A673 (cell line): ENCODE measurements around the gene ADAM23. TPM values are rescaled to one million over a fixed set of nuclear protein-coding genes. Genes with fewer than 3 reads are reported as not detected.
A peak's percentile ranks its signal among the peaks of the same experiment; 100 is the strongest.
"Not testable (repeated sequence)": the region's sequence is repeated elsewhere in the genome, so short reads cannot be mapped to it uniquely, and the experiment has no call there.

ENCODE experiments used
- Bru-seq: library from RNA; stranded (reverse); fragments of 400-500 nt; gene quantifications from one replicate; lab custom pipeline; 2021; lab: Mats Ljungman, UMichigan
- BruChase-seq, 2 experiments: library from RNA; stranded (reverse); fragments of 400-500 nt; gene quantifications; one replicate each; lab custom pipeline; 2021; lab: Mats Ljungman, UMichigan
- BruUV-seq: library from RNA; stranded (reverse); fragments of 400-500 nt; replicated peaks from 2 replicates; lab custom pipeline; 2021; lab: Mats Ljungman, UMichigan
- CTCF ChIA-PET: fragments of 300-600 bp; sonication (Branson Sonifier 250); formaldehyde crosslinking; loops from one replicate; lab custom pipeline; 2022; ENCODE audit warnings: antibody characterized with exemption; lab: Charles Lee
- POLR2A ChIA-PET: fragments of 300-600 bp; sonication (Branson Sonifier 250); formaldehyde crosslinking; loops from one replicate; lab custom pipeline; 2022; ENCODE audit warnings: antibody characterized with exemption; ENCODE audit not compliant: low non-redundant PET; lab: Charles Lee
- DNase-seq: peaks from one replicate; pipeline ENCODE4 v3.0.0-alpha.2; 2015; ENCODE audit warnings: low spot score
- H3K27ac ChIP-seq: fragments of 200-600 bp; sonication (generic); 2 replicates; pipeline ENCODE4 v1.5.1; 2016; ENCODE audit warnings: mixed run types, low read depth, mild to moderate bottlenecking, mixed read lengths, antibody characterized with exemption, low read length; ENCODE audit not compliant: poor library complexity, severe bottlenecking
- H3K27me3 ChIP-seq: fragments of 200-600 bp; sonication (generic); replicated peaks from 2 replicates; pipeline ENCODE4 v1.6.1; 2017; ENCODE audit warnings: mixed run types, low read depth, mild to moderate bottlenecking, mixed read lengths, antibody characterized with exemption, low read length; ENCODE audit not compliant: insufficient read depth, poor library complexity
- H3K36me3 ChIP-seq: fragments of 200-600 bp; sonication (generic); 2 replicates; pipeline ENCODE4 v1.6.1; 2016; ENCODE audit warnings: mixed run types, mild to moderate bottlenecking, mixed read lengths, antibody characterized with exemption, low read length; ENCODE audit not compliant: insufficient read depth, poor library complexity, severe bottlenecking
- H3K4me1 ChIP-seq: fragments of 200-600 bp; sonication (generic); 2 replicates; pipeline ENCODE4 v1.6.1; 2017; ENCODE audit warnings: mixed run types, mild to moderate bottlenecking, mixed read lengths, antibody characterized with exemption, low read length; ENCODE audit not compliant: insufficient read depth, poor library complexity, severe bottlenecking
- H3K4me3 ChIP-seq: fragments of 200-600 bp; sonication (generic); 2 replicates; pipeline ENCODE4 v1.5.1; 2016; ENCODE audit warnings: low read depth, mixed run types, mild to moderate bottlenecking, mixed read lengths, low read length; ENCODE audit not compliant: poor library complexity, severe bottlenecking
- H3K9me3 ChIP-seq: fragments of 200-600 bp; sonication (generic); 2 replicates; pipeline ENCODE4 v1.6.1; 2016; ENCODE audit warnings: mixed run types, low read depth, mild to moderate bottlenecking, mixed read lengths, antibody characterized with exemption, low read length; ENCODE audit not compliant: poor library complexity, severe bottlenecking
- EZH2 ChIP-seq: fragments of 200-600 bp; sonication (generic); IDR thresholded peaks from 2 replicates; pipeline ENCODE4 v1.6.1; 2017; ENCODE audit warnings: borderline replicate concordance, low read depth, mild to moderate bottlenecking, mixed read lengths, antibody characterized with exemption, low read length; ENCODE audit not compliant: poor library complexity, severe bottlenecking
- intact Hi-C: fragments of 100-400 bp; cut with micrococcal nuclease; formaldehyde crosslinking; loops from one replicate; pipeline ENCODE4 v1.10.0; 2022; ENCODE audit not compliant: unreplicated experiment
- long read RNA-seq: library from polyadenylated mRNA; stranded (forward); transcript quantifications from one replicate; pipeline ENCODE4 v2.0.0, GENCODE V29; 2022
- total RNA-seq: library from RNA; stranded (reverse); gene quantifications from 2 replicates; pipeline ENCODE4 v1.2.3, GENCODE V29; 2021
- TF ChIP-seq, protein P1 (sequence below): fragments of 300-800, 200-600 bp; sonication (generic); conservative IDR thresholded peaks from 2 replicates; pipeline ENCODE4 v1.5.1; 2017; ENCODE audit warnings: low read depth, mild to moderate bottlenecking, antibody characterized with exemption, low read length, moderate library complexity, mixed read lengths

ADAM23 gene
- total RNA-seq (0.21 and 0.44 TPM in 2 replicates), Bru-seq, nascent RNA (percentile 23 among the genes with signal in this experiment), BruChase-seq, experiment 1, labeled RNA remaining after a 2-hour chase (percentile 26 among the genes with signal in this experiment), BruChase-seq, experiment 2, labeled RNA remaining after a 6-hour chase (percentile 21 among the genes with signal in this experiment)
- long read RNA-seq = 0 reads

DNA sequence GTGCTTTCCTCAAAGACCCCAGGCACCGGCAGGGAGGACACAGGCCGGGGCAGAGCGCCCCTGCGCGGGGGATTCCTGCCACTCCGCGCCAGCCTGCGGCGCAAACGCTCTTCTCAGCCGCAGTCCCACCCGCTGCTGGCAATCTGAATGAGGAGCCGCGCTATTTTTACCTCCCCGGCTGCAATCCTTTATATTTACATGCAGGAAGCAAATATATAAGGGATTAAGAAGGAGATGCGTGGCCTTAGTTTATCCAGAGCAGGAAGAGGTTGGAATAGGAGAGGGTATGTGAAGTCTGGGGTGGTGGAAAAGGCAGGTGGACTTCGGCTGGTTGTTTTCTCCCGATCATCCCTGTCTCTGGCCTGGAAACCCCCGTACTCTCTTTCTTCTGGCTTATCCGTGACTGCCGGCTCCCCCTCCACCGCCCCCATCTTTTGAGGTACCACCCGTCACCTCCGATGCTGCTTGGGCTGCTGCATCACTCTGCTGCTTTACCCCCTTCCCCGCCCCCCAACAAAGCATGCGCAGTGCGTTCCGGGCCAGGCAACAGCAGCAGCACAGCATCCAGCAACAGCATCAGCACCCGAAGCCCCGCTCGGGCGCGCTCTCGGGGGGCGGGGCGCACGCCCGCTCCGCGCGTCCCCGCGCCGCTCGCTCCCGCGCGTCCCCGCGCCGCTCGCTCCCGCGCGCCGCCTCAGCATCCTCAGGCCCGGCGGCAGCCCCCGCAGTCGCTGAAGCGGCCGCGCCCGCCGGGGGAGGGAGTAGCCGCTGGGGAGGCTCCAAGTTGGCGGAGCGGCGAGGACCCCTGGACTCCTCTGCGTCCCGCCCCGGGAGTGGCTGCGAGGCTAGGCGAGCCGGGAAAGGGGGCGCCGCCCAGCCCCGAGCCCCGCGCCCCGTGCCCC lies at the start of gene ADAM23:
TSS of gene ADAM23 (plus strand) at position 700 of the 902 bp plus-strand sequence. CDS start 335 bp downstream, outside the sequence.
- peaks cover 79% of the 10 kb centered on the region for H3K27me3 ChIP-seq
- peak; percentile 50 for DNase-seq
- intact Hi-C loops = loop anchor here (5.0 kb wide), 1 partner anchor 281 kb away; no protein-coding TSS in a partner anchor
- BruUV-seq = no TSS peak
- TF ChIP-seq, protein P1, sequence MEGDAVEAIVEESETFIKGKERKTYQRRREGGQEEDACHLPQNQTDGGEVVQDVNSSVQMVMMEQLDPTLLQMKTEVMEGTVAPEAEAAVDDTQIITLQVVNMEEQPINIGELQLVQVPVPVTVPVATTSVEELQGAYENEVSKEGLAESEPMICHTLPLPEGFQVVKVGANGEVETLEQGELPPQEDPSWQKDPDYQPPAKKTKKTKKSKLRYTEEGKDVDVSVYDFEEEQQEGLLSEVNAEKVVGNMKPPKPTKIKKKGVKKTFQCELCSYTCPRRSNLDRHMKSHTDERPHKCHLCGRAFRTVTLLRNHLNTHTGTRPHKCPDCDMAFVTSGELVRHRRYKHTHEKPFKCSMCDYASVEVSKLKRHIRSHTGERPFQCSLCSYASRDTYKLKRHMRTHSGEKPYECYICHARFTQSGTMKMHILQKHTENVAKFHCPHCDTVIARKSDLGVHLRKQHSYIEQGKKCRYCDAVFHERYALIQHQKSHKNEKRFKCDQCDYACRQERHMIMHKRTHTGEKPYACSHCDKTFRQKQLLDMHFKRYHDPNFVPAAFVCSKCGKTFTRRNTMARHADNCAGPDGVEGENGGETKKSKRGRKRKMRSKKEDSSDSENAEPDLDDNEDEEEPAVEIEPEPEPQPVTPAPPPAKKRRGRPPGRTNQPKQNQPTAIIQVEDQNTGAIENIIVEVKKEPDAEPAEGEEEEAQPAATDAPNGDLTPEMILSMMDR = peak; percentile 33; the same call in 1 of the 2 replicates
- peak; percentile 92 for TF ChIP-seq EZH2
- ChIA-PET POLR2A (no interaction called here), CTCF (no interaction called here)
- H3K9me3 ChIP-seq = no peaks in the 10 kb centered on the region
- H3K36me3 ChIP-seq = no peaks in the 10 kb centered on the region
- H3K4me3 ChIP-seq = peak within 1 kb of the TSS; percentile 19
- H3K27ac ChIP-seq = no peak within 1 kb of the TSS
- no peaks in the 10 kb centered on the region for H3K4me1 ChIP-seq

DNA sequence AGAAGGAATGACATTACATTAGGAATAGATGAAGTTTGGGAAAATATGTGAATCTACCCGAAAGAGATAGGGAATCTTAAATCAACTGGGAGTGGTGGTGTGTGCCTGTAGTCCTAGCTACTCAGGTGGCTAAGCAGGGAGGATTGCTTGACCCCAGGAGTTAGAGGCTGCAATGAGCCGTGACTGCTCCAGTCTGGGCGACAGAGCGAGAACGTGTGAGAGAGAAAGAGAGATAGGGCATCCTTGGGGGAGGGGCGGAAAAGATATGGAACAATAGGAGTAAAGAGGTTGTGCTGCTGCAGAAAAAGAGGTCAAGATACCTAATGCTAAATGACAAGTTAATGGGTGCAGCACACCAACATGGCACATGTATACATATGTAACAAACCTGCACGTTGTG lies 47.1 kb upstream of the ADAM23 start:
- intact Hi-C loops = loop anchor here (10.0 kb wide), 1 partner anchor 389 kb away; no protein-coding TSS in a partner anchor
- no TSS peak for BruUV-seq
- no peak for DNase-seq
- CTCF ChIA-PET = no interaction called here
- Histone ChIP-seq H3K27ac (no peak overlapping the region), H3K9me3 (no peaks in the 10 kb centered on the region), H3K27me3 (no peaks in the 10 kb centered on the region), H3K36me3 (no peaks in the 10 kb centered on the region), H3K4me1 (no peaks in the 10 kb centered on the region), H3K4me3 (no peak overlapping the region)
- POLR2A ChIA-PET = no interaction called here
- TF ChIP-seq, protein P1 = no peak
- no peak for TF ChIP-seq EZH2

DNA sequence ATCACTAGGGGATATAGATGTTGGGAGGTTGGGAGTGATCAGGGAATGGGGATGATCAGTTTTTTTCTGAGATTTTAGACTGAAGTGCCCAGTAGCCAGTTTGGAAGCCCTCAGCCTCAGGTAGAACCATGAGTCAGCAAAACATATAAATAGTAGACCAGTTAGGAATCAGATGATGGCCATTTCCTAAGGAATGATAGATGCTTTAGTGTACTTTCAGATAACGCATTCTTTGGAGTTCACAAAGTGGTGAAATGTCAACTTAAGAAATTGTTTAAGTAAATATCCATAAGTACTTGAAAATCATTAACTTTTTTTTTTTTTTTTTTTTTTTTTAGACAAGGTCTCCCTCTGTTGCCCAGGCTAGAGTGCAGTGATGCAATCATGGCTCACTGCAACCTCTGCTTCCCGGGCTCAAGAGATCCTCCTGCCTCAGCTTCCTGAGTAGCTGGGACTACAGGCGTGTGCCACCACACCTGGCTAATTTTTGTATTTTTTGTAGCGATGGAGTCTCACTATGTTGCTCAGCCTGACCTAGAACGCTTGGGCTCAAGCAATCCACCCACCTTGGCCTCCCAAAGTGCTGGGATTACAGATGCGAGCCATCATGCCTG lies 40.3 kb upstream of the ADAM23 start:
- H3K9me3 ChIP-seq, H3K36me3 ChIP-seq, intact Hi-C loops, POLR2A ChIA-PET, H3K27ac ChIP-seq, BruUV-seq, H3K4me3 ChIP-seq, DNase-seq, H3K27me3 ChIP-seq, H3K4me1 ChIP-seq: not testable (repeated sequence)
- CTCF ChIA-PET = interaction anchor here (0.7 kb wide), 1 partner anchor 16 kb away, joined by 7 read pairs; no protein-coding TSS in a partner anchor
